ENCODE measurements around the gene PDSS2. TPM values are rescaled to one million over a fixed set of nuclear protein-coding genes. Genes with fewer than 3 reads are reported as not detected.
"Not testable (repeated sequence)": the region's sequence is repeated elsewhere in the genome, so short reads cannot be mapped to it uniquely, and the experiment has no call there.

The PDSS2 gene
- total RNA-seq, 8 experiments from 2014 or later: 6.8 to 14.4 (median 8.7) TPM

DNA sequence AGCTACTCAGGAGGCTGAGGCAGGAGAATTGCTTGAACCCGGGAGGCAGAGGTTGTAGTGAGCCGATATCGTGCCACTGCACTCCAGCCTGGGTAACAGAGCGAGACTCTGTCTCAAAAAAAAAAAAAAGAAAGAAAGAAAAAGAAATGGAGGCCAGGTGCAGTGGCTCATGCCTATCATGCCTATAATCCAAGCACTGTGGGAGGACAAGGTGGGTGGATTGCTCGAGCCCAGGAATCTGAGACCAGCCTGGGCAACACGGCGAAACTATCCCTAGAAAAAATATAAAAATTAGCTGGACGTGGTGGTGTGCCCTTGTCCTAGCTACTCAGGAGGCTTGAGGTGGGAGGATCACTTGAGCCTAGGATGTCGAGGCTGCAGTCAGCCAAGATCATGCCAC, 170.1 kb downstream of the PDSS2 start:
- ATAC-seq (replicated peaks in 6 of 8); H3K4me3 ChIP-seq; H3K27ac ChIP-seq; in situ Hi-C loops (cut with MboI; ENCODE audit: low pct_unique_long_range_greater_than_20kb in 2 of 9, low sequenced_read_pairs in 9 of 9, unreplicated experiment in 9 of 9): not testable (repeated sequence)
- H3K4me1 ChIP-seq (replicated peaks in 1 of 2): peaks cover 20 to 26% of the 10 kb centered on the region in 2 donors
- WGBS, 10 experiments: 71 to 100% (median 94%) methylated on average over 1 to 9 of the region's 9 CpGs; no CpG with 5 or more reads in 3 of the 10 experiments

DNA sequence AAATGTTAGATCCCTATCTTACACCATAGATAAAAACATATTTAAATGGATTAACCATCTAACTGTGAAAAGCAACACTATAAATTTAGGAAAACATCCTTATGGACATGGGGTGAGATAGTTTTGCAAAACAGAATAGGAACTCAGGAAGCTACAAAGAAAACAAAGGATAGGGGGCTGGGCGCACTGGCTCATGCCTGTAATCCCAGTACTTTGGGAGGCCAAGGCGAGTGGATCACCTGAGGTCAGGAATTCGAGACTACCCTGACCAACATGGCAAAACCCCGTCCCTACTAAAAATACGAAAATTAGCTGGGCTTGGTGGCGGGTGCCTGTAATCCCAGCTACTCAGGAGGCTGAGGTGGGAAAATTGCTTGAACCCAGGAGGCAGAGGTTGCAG, 173.7 kb downstream of the PDSS2 start:
- H3K4me3 ChIP-seq; ATAC-seq (replicated peaks in 6 of 8); in situ Hi-C loops (cut with MboI; ENCODE audit: low pct_unique_long_range_greater_than_20kb in 2 of 9, low sequenced_read_pairs in 9 of 9, unreplicated experiment in 9 of 9); H3K4me1 ChIP-seq (replicated peaks in 1 of 2); H3K27ac ChIP-seq: not testable (repeated sequence)
- WGBS, 10 experiments: 80 to 100% (median 92%) methylated on average over 1 to 6 of the region's 6 CpGs

DNA sequence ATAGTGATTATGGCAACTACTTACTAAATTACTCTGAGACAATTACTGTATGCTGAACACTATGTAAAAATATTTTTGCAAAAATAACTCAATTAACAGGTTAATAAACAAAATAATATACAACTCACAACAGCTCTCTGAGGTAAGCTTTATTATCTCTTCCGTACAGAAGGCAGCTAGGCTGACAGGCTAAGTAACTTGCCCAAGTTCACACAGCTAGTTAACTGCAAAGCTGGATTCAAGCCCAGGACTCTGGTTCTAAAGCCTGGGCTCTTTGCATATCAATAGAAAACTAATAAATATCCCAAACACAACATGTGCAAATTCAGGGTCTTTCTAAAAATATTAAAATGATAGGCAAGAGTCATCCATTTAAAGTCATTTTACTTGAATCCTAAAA, 174.6 kb downstream of the PDSS2 start:
- H3K4me3 ChIP-seq: no peak overlapping the region
- in situ Hi-C loops (cut with MboI; ENCODE audit: low pct_unique_long_range_greater_than_20kb in 2 of 9, low sequenced_read_pairs in 9 of 9, unreplicated experiment in 9 of 9): no loop called here

DNA sequence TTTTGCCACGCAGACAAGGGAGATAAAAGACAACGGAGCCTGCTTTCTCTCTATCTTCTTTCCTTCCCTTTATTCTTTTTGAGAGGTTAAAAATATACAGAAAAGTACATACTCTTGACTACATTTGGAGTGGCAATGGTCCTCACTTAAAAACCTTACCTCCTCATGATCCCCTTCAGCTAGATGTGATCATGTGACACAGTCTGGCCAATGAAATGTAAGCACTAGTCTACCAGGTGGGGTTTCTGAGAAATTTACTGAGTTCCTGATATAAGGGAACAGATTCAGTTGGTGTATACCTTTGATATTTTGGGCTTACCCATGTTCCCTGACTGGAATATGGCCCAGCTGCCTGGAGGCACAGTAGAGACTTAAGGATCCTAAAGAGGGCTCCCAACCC, 178.6 kb downstream of the PDSS2 start:
- H3K27ac ChIP-seq: no peak overlapping the region
- ATAC-seq (replicated peaks in 6 of 8): no peak
- no peak overlapping the region for H3K4me3 ChIP-seq
- no peaks in the 10 kb centered on the region for H3K4me1 ChIP-seq (replicated peaks in 1 of 2)
- 80 to 100% (median 95%) methylated on average over 1 to 2 of the region's 2 CpGs; no CpG with 5 or more reads in 2 of the 10 experiments for WGBS, 10 experiments
- in situ Hi-C loops (cut with MboI; ENCODE audit: low pct_unique_long_range_greater_than_20kb in 2 of 9, low sequenced_read_pairs in 9 of 9, unreplicated experiment in 9 of 9): no loop called here

More for the DNA sequence above, 174.6 kb downstream of the PDSS2 start:
- WGBS, 10 experiments: 0 to 86% (median 61%) methylated on average over 1 of the region's 1 CpG; no CpG with 5 or more reads in 2 of the 10 experiments
- ATAC-seq (replicated peaks in 6 of 8): no peak
- no peak overlapping the region for H3K27ac ChIP-seq
- no peaks in the 10 kb centered on the region for H3K4me1 ChIP-seq (replicated peaks in 1 of 2)

DNA sequence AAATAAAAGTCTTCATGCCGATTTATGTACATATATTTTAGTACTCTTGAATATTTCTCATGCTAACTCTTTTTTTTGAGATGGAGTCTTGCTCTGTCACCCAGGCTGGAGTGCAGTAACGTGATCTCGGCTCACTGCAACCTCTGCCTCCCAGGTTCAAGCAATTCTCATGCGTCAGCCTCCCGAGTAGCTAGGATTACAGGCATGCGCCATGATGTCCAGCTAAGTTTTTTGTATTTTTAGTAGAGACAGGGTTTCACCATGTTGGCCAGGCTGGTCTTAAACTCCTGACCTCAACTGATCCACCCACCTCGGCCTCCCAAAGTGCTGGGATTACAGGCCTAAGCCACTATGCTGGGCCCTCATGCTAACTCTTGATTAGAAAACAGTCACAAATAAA, 179.4 kb downstream of the PDSS2 start:
- H3K27ac ChIP-seq; ATAC-seq (replicated peaks in 6 of 8); in situ Hi-C loops (cut with MboI; ENCODE audit: low pct_unique_long_range_greater_than_20kb in 2 of 9, low sequenced_read_pairs in 9 of 9, unreplicated experiment in 9 of 9); H3K4me1 ChIP-seq (replicated peaks in 1 of 2); H3K4me3 ChIP-seq: not testable (repeated sequence)
- WGBS, 10 experiments: 76 to 90% (median 85%) methylated on average over 2 to 7 of the region's 7 CpGs

DNA sequence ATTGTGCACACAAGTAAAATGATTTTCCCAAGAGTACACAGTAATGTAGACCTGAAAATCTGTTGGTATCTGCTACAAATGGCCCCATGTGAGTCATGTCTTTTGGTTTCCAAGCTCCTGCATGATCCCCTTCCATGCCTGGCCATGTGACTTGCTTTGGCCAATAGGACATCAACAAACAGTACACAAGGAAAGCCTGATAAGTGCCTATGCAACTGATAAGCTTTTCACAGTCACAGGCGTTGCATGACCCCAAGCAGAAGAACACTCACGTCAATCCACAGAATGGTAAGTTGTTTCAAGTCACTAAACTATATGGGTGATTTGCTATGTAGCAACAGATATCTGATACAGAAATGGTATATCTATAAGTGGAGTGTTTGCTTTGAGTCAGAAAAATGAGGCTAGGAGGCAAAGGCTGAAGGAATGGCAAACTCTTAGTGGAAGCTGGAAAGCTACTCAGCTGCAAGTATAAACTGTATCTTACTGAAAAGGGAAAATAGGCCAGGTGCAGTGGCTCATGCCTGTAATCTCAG, 184.0 kb downstream of the PDSS2 start:
- Histone ChIP-seq H3K4me1 (replicated peaks in 1 of 2) (no peaks in the 10 kb centered on the region), H3K4me3 (no peak overlapping the region), H3K27ac (no peak overlapping the region)
- 63 to 100% (median 100%) methylated on average over 1 to 2 of the region's 2 CpGs; no CpG with 5 or more reads in 1 of the 10 experiments for WGBS, 10 experiments
- in situ Hi-C loops (cut with MboI; ENCODE audit: low pct_unique_long_range_greater_than_20kb in 2 of 9, low sequenced_read_pairs in 9 of 9, unreplicated experiment in 9 of 9): no loop called here
- no peak for ATAC-seq (replicated peaks in 6 of 8)

DNA sequence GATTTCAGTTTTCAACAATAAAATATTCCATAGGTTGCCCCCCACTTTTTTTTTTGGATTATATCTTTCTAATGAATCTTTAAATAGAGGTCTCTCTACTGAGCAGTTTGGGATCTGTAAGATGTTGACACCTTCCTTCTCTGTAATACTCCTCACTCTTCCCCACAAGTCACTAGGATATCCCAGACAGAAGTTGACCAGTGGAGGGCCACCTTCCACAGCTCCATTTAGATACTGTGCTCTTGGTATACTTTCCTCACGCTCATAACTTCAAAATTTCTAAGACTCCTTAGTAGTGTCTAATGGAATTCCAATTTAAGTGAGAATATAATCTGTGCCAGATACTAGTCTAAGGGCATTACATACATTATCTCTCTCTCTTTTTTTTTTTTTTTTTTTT, 185.1 kb downstream of the PDSS2 start:
- Histone ChIP-seq H3K27ac (no peak overlapping the region), H3K4me3 (no peak overlapping the region), H3K4me1 (replicated peaks in 1 of 2) (no peaks in the 10 kb centered on the region)
- WGBS, 10 experiments: 83 to 100% (median 100%) methylated on average over 1 of the region's 1 CpG; no CpG with 5 or more reads in 2 of the 10 experiments
- in situ Hi-C loops (cut with MboI; ENCODE audit: low pct_unique_long_range_greater_than_20kb in 2 of 9, low sequenced_read_pairs in 9 of 9, unreplicated experiment in 9 of 9): no loop called here
- no peak for ATAC-seq (replicated peaks in 6 of 8)

DNA sequence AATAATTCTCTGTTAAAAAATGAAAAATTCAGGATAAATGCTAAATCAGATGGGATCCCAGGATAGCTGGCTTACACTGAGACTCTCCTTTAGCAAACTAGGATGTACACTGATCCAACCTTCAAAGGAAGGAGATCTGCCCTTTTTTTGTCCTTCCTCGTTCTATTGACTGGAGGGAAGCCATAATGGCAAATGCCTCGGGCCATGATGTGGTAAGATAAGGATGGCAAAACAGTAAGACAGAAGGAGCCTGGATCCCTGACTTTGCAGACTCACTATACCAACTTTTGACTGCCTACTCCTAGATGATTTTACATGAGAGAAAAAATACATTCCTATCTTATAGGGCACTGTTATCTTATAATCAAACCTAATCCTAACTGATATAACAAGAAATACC, 187.1 kb downstream of the PDSS2 start:
- Histone ChIP-seq H3K4me1 (replicated peaks in 1 of 2) (no peaks in the 10 kb centered on the region), H3K27ac (no peak overlapping the region)
- WGBS, 10 experiments: 83 to 100% (median 100%) methylated on average over 1 to 2 of the region's 2 CpGs; no CpG with 5 or more reads in 2 of the 10 experiments

DNA sequence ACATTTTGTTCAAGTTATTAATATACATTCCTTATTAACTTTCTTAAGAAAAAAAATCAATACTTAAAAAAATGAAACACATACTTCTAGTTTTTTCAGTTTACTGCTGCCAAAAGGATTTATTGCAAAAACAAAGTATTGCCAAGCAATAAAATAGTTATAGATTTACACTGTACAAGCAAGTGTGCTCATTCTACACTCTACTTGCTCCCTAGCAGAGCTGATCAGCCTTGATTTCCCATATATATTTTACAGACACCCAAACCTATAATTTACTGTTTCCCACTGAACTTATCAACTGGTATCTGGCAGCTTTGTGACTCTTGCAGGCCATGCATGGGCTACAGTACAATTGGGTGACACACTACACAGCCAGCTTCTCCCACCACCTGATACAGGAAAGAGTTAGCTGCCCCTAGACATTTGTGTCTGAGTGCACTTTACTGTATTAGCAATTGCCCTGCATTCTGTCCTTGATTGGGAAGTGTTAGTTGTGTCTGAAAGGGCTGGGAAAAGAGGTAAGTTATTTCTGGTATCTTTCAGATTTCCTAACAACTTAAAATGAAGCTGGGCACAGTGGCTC, 188.1 kb downstream of the PDSS2 start:
- peaks cover 4 to 8% of the 10 kb centered on the region in 2 donors for H3K4me1 ChIP-seq (replicated peaks in 1 of 2)
- in situ Hi-C loops (cut with MboI; ENCODE audit: low pct_unique_long_range_greater_than_20kb in 2 of 9, low sequenced_read_pairs in 9 of 9, unreplicated experiment in 9 of 9): no loop called here
- no peak overlapping the region for H3K4me3 ChIP-seq
- H3K27ac ChIP-seq: no peak overlapping the region
- ATAC-seq (replicated peaks in 6 of 8): no peak

More for the DNA sequence above, 187.1 kb downstream of the PDSS2 start:
- no peak for ATAC-seq (replicated peaks in 6 of 8)
- H3K4me3 ChIP-seq: no peak overlapping the region
- in situ Hi-C loops (cut with MboI; ENCODE audit: low pct_unique_long_range_greater_than_20kb in 2 of 9, low sequenced_read_pairs in 9 of 9, unreplicated experiment in 9 of 9): no loop called here

DNA sequence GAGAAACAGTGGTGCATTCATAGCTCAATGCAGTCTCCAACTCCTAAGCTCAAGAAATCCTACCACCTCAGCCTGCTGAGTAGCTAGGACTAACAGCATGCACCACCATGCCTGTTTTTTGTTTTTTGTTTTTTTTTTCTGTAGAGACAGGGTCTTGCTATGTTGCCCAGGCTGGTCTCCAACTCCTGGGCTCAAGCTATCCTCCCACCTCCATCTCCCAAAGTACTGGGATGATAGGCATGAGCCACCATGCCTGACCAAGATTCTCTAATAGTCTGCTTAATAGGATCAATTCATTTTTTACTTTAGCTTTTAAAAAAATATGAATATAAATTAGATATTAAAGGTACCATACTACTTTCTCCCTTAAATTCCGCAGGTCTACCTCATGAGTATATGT, 191.7 kb downstream of the PDSS2 start:
- WGBS, 10 experiments: 88 to 100% (median 100%) methylated on average over 1 of the region's 1 CpG
- Histone ChIP-seq H3K27ac (no peak overlapping the region), H3K4me1 (replicated peaks in 1 of 2) (peaks cover 8 to 24% of the 10 kb centered on the region in 2 donors), H3K4me3 (no peak overlapping the region)
- in situ Hi-C loops (cut with MboI; ENCODE audit: low pct_unique_long_range_greater_than_20kb in 2 of 9, low sequenced_read_pairs in 9 of 9, unreplicated experiment in 9 of 9): no loop called here
- no peak for ATAC-seq (replicated peaks in 6 of 8)

DNA sequence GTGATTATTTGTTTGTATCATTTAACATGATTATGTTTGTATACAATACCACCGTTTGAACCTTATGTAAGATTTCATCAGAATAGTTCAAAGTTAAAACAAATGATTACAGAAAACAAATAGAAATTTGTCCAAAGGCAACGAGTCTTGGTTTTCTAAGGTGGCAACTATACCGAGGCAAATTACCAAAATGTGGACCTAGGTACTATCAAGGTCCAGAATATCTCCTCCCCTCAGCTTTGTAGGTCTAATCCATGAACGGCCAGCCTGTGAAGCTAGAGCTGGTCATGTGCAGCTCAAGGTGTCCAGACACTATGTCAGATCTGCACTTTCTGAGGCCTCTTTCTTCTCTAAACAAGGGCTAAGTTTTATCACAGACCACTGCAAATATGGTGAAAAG, 192.4 kb downstream of the PDSS2 start:
- Histone ChIP-seq H3K4me1 (replicated peaks in 1 of 2) (peaks cover 8 to 24% of the 10 kb centered on the region in 2 donors), H3K4me3 (no peak overlapping the region), H3K27ac (no peak overlapping the region)
- ATAC-seq (replicated peaks in 6 of 8): no peak
- in situ Hi-C loops (cut with MboI; ENCODE audit: low pct_unique_long_range_greater_than_20kb in 2 of 9, low sequenced_read_pairs in 9 of 9, unreplicated experiment in 9 of 9): no loop called here
- WGBS, 10 experiments: 55 to 98% (median 80%) methylated on average over 1 to 4 of the region's 4 CpGs; no CpG with 5 or more reads in 1 of the 10 experiments

DNA sequence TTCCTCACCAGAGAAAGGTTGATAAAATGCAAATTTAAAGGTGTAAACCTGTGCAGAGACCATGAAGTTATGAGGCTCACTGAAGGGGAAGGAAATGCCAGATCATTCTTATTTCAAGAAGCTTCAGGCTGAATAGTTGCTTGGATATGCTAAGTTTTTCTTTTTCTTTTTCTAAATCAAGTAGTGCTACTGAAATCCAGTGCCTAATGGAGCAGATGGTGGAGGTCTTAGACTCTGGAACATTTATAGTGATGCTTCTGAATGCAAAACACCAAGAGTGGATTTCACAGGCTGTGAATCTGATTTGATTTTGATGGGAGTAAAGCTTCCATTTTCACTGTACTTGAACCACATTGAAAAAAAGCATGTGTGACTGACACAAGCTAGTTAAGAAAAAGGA, 192.8 kb downstream of the PDSS2 start:
- ATAC-seq (replicated peaks in 6 of 8): peak in 1 of 8 experiments; percentile 30
- Histone ChIP-seq H3K4me3 (no peak overlapping the region), H3K27ac (no peak overlapping the region), H3K4me1 (replicated peaks in 1 of 2) (peaks cover 8 to 24% of the 10 kb centered on the region in 2 donors)
- in situ Hi-C loops (cut with MboI; ENCODE audit: low pct_unique_long_range_greater_than_20kb in 2 of 9, low sequenced_read_pairs in 9 of 9, unreplicated experiment in 9 of 9): no loop called here

DNA sequence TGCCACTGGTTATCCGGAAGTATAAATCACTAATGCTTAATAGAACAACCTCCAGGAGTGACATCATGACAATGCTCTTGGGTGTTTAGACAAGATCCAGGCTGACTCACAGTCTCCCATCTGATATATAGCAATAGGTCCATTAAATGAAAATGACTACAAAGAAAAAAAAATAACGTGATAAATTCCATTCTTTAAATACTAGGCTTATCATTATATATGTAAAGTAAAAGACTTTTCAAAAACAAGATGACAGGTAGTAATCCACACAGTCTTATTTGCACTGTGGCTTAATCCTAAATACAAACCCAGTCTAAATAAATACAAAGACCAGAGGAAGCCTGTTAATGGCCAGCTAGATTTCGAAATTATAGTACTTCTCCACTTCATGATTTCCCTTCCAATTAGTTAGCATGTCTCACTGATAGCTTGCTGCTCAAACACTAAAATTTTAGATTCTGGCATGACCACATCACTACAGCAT, 195.0 kb downstream of the PDSS2 start:
- in situ Hi-C loops (cut with MboI; ENCODE audit: low pct_unique_long_range_greater_than_20kb in 2 of 9, low sequenced_read_pairs in 9 of 9, unreplicated experiment in 9 of 9): no loop called here
- Histone ChIP-seq H3K4me3 (no peak overlapping the region), H3K4me1 (replicated peaks in 1 of 2) (peaks cover 8 to 24% of the 10 kb centered on the region in 2 donors), H3K27ac (no peak overlapping the region)
- 18 to 88% (median 62%) methylated on average over 1 to 3 of the region's 3 CpGs; no CpG with 5 or more reads in 2 of the 10 experiments for WGBS, 10 experiments
- ATAC-seq (replicated peaks in 6 of 8): peak; percentile 29 to 100 (median 100)

DNA sequence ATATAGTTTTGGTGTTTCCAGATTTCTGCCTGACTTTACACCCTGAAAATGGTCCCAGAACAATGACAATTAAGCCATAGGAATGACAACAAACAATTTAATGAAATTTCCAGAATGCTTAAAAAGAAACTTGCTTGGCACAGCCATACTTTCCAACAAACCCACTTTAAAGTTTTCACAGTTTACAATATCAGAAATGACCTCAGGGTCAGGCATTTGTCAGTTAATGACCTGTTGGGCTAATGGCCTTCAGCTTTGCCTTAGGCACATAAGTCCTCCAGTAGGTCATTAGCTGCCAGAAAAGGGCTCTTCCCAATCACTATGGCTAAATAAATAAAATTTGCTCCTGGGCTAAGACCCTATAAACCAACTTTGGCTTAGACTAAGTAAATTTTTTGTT, 199.4 kb downstream of the PDSS2 start:
- no peak overlapping the region for H3K27ac ChIP-seq
- H3K4me3 ChIP-seq: no peak overlapping the region
- in situ Hi-C loops (cut with MboI; ENCODE audit: low pct_unique_long_range_greater_than_20kb in 2 of 9, low sequenced_read_pairs in 9 of 9, unreplicated experiment in 9 of 9): no loop called here
- no peak for ATAC-seq (replicated peaks in 6 of 8)
- H3K4me1 ChIP-seq (replicated peaks in 1 of 2): peaks cover 4 to 12% of the 10 kb centered on the region in 2 donors

Data from motor neuron (in vitro differentiated cells).